GM12865 (cell line): ENCODE measurements around the gene PTPRM.

Experiments used
- DNase-seq: peaks from one replicate; pipeline ENCODE4 v3.0.0; 2010; ENCODE audit warnings: low read depth
- H3K4me3 ChIP-seq: 2 replicates; pipeline ENCODE4 v1.5.1; 2011; ENCODE audit warnings: mild to moderate bottlenecking, low read depth, low read length, control low read depth
- TF ChIP-seq, protein P1 (sequence below): IDR thresholded peaks from 2 replicates; pipeline ENCODE4 v1.5.1; 2011; ENCODE audit warnings: low read length, control low read depth, low read depth, inconsistent platforms; ENCODE audit not compliant: insufficient read depth; ENCODE audit errors: missing control alignments

The PTPRM gene

DNA sequence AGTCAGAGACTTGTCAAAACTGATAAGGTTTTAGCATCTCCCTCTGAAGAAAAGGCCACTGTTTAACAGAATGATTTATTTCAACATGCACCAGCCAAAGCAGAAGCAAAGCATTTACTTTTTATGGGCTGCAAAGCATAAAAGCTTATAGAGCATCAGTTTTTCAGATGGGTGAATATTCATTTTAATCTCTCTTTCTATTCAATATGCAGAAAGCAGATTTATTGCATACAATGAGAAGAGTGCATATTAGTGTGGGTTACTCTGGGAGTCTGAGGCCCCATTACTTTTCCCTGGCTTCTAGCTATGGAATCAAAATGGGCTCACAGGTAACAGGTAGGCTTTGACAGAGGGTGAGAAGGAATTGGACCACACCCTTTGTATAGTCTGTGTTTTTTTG is 9.0 kb downstream of the PTPRM start:
- no peak overlapping the region for H3K4me3 ChIP-seq
- DNase-seq: no peak
- TF ChIP-seq, protein P1, sequence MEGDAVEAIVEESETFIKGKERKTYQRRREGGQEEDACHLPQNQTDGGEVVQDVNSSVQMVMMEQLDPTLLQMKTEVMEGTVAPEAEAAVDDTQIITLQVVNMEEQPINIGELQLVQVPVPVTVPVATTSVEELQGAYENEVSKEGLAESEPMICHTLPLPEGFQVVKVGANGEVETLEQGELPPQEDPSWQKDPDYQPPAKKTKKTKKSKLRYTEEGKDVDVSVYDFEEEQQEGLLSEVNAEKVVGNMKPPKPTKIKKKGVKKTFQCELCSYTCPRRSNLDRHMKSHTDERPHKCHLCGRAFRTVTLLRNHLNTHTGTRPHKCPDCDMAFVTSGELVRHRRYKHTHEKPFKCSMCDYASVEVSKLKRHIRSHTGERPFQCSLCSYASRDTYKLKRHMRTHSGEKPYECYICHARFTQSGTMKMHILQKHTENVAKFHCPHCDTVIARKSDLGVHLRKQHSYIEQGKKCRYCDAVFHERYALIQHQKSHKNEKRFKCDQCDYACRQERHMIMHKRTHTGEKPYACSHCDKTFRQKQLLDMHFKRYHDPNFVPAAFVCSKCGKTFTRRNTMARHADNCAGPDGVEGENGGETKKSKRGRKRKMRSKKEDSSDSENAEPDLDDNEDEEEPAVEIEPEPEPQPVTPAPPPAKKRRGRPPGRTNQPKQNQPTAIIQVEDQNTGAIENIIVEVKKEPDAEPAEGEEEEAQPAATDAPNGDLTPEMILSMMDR: no peak

DNA sequence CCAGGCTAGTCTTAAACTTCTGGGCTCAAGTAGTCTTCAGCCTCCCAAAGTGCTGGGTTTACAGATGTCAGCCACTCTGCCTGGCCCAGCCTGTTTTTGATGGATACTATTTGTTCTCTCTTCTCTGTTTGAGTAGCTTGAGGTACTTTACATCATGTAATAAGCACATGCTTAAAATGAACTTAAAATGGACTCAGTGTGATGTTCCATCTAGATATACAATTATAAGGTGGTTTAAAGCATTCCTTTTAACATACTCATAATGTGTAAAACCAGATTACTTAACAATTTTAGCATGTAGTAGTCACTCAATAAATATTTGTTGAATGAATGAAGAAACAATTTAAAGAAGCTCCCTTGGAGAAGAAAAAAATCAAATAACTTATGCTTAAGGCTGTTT is 9.6 kb downstream of the PTPRM start:
- no peak overlapping the region for H3K4me3 ChIP-seq
- no peak for DNase-seq
- TF ChIP-seq, protein P1: no peak

DNA sequence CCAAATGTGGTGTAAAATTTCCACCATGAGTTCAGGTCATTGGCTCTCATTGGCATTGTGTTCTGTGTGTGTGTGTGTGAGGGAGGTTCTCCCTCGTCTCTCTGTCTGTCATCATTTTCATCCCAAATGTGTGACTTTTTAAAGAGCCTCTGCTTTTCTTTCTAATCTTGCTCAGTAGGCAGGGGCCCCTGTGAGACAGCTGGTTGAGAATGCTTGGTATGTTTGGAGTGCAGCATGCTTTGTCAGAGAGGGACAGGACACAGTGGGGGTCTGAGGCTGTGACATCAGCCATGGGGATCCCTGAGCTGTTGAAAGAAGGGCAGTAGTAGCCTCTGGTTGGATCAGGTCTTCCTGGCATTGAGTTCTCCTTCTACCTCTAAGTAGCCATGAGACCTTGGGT is 10.6 kb downstream of the PTPRM start:
- no peak overlapping the region for H3K4me3 ChIP-seq
- DNase-seq: no peak
- TF ChIP-seq, protein P1: no peak

DNA sequence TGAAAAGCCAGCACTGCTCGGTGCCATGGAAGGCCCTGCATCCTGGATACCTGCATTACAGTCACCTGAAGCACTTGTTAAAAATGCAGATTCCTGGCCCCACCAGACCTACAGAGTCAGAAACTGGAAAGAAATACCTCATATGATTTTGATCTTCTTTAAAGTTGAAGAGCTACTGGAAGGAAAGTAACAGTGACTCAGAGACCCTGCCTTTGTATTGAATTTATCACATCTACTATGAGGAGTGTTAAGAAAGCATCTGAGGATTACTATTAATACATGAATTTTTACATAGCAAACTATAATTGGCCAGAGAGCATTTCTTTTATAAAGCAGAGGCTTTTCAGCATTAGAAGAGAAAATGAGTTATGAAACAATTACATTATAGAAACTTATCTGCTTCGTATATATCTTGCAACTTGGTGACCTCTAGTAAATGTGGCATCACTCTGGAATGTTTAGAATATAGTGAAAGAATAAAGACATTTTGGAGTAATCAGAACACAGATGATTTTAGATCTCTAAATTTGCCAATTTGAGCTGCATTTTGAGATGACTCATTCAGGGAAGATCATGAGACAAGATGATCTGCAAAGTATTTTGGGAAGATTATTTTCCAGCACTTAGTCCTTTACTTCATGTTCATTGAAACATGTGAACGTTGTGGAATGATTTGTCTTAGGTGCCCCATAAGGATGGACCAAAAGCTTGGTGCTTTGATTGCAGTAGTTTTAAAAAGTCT is 12.2 kb downstream of the PTPRM start:
- no peak for DNase-seq
- TF ChIP-seq, protein P1: no peak
- no peak overlapping the region for H3K4me3 ChIP-seq

DNA sequence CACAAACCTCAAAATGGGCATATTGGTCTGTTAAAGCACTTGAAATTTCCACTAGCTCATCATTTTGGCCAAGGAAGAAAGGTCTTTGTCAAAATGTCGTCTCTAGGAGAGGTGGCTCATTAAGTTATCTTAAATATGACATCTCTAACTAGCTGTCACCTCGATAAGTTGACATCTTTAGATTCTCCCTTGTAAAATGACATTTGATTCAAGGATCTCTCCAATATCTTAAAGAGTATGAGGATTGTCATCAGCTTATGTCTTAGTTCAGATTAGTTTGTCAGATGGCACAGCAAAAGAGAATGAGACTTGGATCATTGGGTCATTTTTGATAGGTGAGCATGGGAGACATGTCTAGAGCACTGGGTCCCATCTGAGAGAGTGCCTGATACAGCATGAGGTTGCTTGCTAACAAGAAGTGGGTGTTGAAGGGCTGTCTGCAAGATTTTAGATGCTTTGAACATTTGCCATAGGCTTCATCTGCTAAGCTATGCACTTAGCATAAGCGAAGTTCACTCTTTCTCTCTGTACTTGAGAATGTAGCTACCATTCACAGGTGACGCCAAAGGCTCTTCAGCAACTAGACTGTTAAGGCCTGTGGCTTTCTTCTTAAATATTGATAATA is 12.9 kb downstream of the PTPRM start:
- DNase-seq: no peak
- TF ChIP-seq, protein P1: no peak
- H3K4me3 ChIP-seq: no peak overlapping the region

DNA sequence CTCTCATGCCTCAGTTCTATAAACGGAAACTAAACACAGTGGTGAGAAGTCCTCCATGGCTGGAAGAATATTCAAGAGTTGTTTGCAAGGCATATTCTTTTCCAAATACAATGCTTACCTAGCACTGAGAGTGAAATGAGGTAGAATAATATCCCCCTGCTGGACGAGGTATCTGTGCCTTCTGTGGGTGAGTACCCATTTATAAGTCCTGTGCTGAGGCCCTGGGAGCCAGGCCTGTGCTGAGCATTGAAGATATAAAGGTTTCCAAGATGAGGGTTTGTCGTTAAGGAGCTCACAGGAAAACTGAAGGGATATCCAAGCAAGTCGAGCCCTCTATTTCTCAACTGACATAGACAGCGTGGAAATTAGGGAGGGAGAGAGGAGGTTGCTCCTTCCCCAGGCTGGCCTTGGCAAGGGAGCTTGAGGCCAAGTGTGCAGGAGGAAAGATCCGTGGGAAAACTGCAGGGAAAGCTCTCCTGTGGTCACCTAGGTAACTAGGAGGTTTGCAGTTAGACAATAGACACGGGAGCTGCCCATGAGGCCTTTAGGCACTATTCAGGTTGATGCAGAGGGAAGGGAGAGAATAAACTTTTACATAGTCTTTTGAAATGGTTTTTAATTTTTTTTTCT is 17.6 kb downstream of the PTPRM start:
- DNase-seq: no peak
- no peak overlapping the region for H3K4me3 ChIP-seq
- TF ChIP-seq, protein P1: no peak
